IgD-negative memory B cell (primary cell): ENCODE measurements around the gene PTP4A2. TPM values are rescaled to one million over a fixed set of nuclear protein-coding genes. Genes with fewer than 3 reads are reported as not detected.

Experiments
- H3K27ac Mint-ChIP-seq, 3 donors: one replicate each; pipeline ENCODE4 v1.8.0; 2020 to 2022; ENCODE audit warnings: mild to moderate bottlenecking in 3 of 3, mixed read lengths in 3 of 3, moderate library complexity in 1 of 3
- H3K27me3 Mint-ChIP-seq: one replicate; pipeline ENCODE4 v1.8.0; 2021; ENCODE audit warnings: mixed read lengths
- H3K36me3 Mint-ChIP-seq: one replicate; pipeline ENCODE4 v1.8.0; 2020; ENCODE audit warnings: mild to moderate bottlenecking, mixed read lengths
- H3K4me1 Mint-ChIP-seq, 3 donors: one replicate each; pipeline ENCODE4 v1.8.0; 2020 to 2022; ENCODE audit warnings: mixed read lengths in 3 of 3, mild to moderate bottlenecking in 1 of 3
- H3K4me3 Mint-ChIP-seq, 4 donors: one replicate each; pipeline ENCODE4 v1.8.0; 2020 to 2022; ENCODE audit warnings: mild to moderate bottlenecking in 4 of 4, mixed read lengths in 4 of 4, moderate library complexity in 3 of 4
- H3K9me3 Mint-ChIP-seq, 3 donors: one replicate each; pipeline ENCODE4 v1.8.0; 2020 to 2021; ENCODE audit warnings: mixed read lengths in 3 of 3, mild to moderate bottlenecking in 1 of 3
- polyA plus RNA-seq: library from polyadenylated mRNA; unstranded; fragments of 300-500 nt; fragmentation: Illumina TruSeq; gene quantifications from one replicate; pipeline ENCODE4 v1.2.3, GENCODE V29; 2021

PTP4A2 gene
- polyA plus RNA-seq, 1 donor from 2014 or later, result 216 TPM

- H3K27ac Mint-ChIP-seq, result peak overlapping the region; percentile 55 to 80 (median 74)
These were observed 17.2 kb downstream of the PTP4A2 start for GRCh38 chr1:31920956-31921355.

GRCh38 chr1:31919591-31919990 is 18.6 kb downstream of the PTP4A2 start:
- Mint-ChIP-seq H3K4me1 (peaks cover 36 to 45% (median 42%) of the 10 kb centered on the region in 3 donors), H3K27ac (peak overlapping the region in 2 of 3 donors; percentile 22 to 67), H3K36me3 (peaks cover 7% of the 10 kb centered on the region), H3K9me3 (peaks cover 0 to 3% (median 0%) of the 10 kb centered on the region in 3 donors), H3K4me3 (peak overlapping the region in 2 of 4 donors; percentile 60), H3K27me3 (no peaks in the 10 kb centered on the region)

More at GRCh38 chr1:31920956-31921355, 17.2 kb downstream of the PTP4A2 start:
- Mint-ChIP-seq H3K4me1 (peaks cover 45 to 49% (median 48%) of the 10 kb centered on the region in 3 donors), H3K36me3 (peaks cover 7% of the 10 kb centered on the region), H3K27me3 (no peaks in the 10 kb centered on the region), H3K4me3 (peak overlapping the region in 2 of 4 donors; percentile 18 to 94), H3K9me3 (peaks cover 0 to 3% (median 0%) of the 10 kb centered on the region in 3 donors)

GRCh38 chr1:31915438-31915837 is 22.7 kb downstream of the PTP4A2 start:
- no peak overlapping the region for H3K27ac Mint-ChIP-seq
- H3K36me3 Mint-ChIP-seq, result peaks cover 9% of the 10 kb centered on the region
- H3K4me3 Mint-ChIP-seq, result no peak overlapping the region
- peaks cover 0 to 3% (median 0%) of the 10 kb centered on the region in 3 donors for H3K9me3 Mint-ChIP-seq
- H3K27me3 Mint-ChIP-seq, result no peaks in the 10 kb centered on the region
- H3K4me1 Mint-ChIP-seq, result peaks cover 50 to 53% (median 51%) of the 10 kb centered on the region in 3 donors

GRCh38 chr1:31913968-31914367 is 24.2 kb downstream of the PTP4A2 start:
- Mint-ChIP-seq H3K4me3 (peak overlapping the region in 1 of 4 donors; percentile 84), H3K27me3 (no peaks in the 10 kb centered on the region), H3K36me3 (peaks cover 6% of the 10 kb centered on the region), H3K27ac (peak overlapping the region in 1 of 3 donors; percentile 67), H3K4me1 (peaks cover 48 to 53% (median 50%) of the 10 kb centered on the region in 3 donors), H3K9me3 (no peaks in the 10 kb centered on the region)

GRCh38 chr1:31912839-31913239 is 25.3 kb downstream of the PTP4A2 start:
- H3K27ac Mint-ChIP-seq, result peak overlapping the region; percentile 26 to 55 (median 39)
- no peaks in the 10 kb centered on the region for H3K27me3 Mint-ChIP-seq
- peaks cover 42 to 47% (median 43%) of the 10 kb centered on the region in 3 donors for H3K4me1 Mint-ChIP-seq
- H3K4me3 Mint-ChIP-seq, result peak overlapping the region in 3 of 4 donors; percentile 7 to 34 (median 16)
- peaks cover 6% of the 10 kb centered on the region for H3K36me3 Mint-ChIP-seq
- H3K9me3 Mint-ChIP-seq, result no peaks in the 10 kb centered on the region

GRCh38 chr1:31911994-31912780 is 26.0 kb downstream of the PTP4A2 start:
- Mint-ChIP-seq H3K4me3 (peak overlapping the region in 2 of 4 donors; percentile 16 to 34), H3K9me3 (no peaks in the 10 kb centered on the region), H3K27ac (peak overlapping the region in 1 of 3 donors; percentile 55), H3K27me3 (no peaks in the 10 kb centered on the region), H3K36me3 (peaks cover 6% of the 10 kb centered on the region), H3K4me1 (peaks cover 42 to 48% (median 43%) of the 10 kb centered on the region in 3 donors)

GRCh38 chr1:31910933-31911332 is 27.2 kb downstream of the PTP4A2 start:
- no peaks in the 10 kb centered on the region for H3K9me3 Mint-ChIP-seq
- no peak overlapping the region for H3K27ac Mint-ChIP-seq
- H3K27me3 Mint-ChIP-seq, result no peaks in the 10 kb centered on the region
- H3K36me3 Mint-ChIP-seq, result peaks cover 5% of the 10 kb centered on the region
- peak overlapping the region in 1 of 4 donors; percentile 33 for H3K4me3 Mint-ChIP-seq
- H3K4me1 Mint-ChIP-seq, result peaks cover 37 to 42% (median 38%) of the 10 kb centered on the region in 3 donors

- H3K27ac Mint-ChIP-seq, result no peak overlapping the region
- H3K4me1 Mint-ChIP-seq, result peaks cover 37 to 52% (median 40%) of the 10 kb centered on the region in 3 donors
- H3K4me3 Mint-ChIP-seq, result no peak overlapping the region
- H3K9me3 Mint-ChIP-seq, result no peaks in the 10 kb centered on the region
- no peaks in the 10 kb centered on the region for H3K27me3 Mint-ChIP-seq
- H3K36me3 Mint-ChIP-seq, result peaks cover 5% of the 10 kb centered on the region
These were observed 28.5 kb downstream of the PTP4A2 start for GRCh38 chr1:31909691-31910090.

- Mint-ChIP-seq H3K4me3 (no peak overlapping the region), H3K36me3 (no peaks in the 10 kb centered on the region), H3K27ac (no peak overlapping the region), H3K9me3 (peaks cover 0 to 5% (median 3%) of the 10 kb centered on the region in 3 donors), H3K27me3 (no peaks in the 10 kb centered on the region), H3K4me1 (peaks cover 23 to 41% (median 30%) of the 10 kb centered on the region in 3 donors)
These were observed 31.6 kb downstream of the PTP4A2 start for GRCh38 chr1:31906557-31906956.

GRCh38 chr1:31905681-31906080 is 32.5 kb downstream of the PTP4A2 start:
- H3K4me1 Mint-ChIP-seq, result peaks cover 16 to 38% (median 30%) of the 10 kb centered on the region in 3 donors
- H3K4me3 Mint-ChIP-seq, result no peak overlapping the region
- peak overlapping the region in 1 of 3 donors; percentile 50 for H3K27ac Mint-ChIP-seq
- no peaks in the 10 kb centered on the region for H3K36me3 Mint-ChIP-seq
- H3K27me3 Mint-ChIP-seq, result no peaks in the 10 kb centered on the region
- peaks cover 0 to 5% (median 3%) of the 10 kb centered on the region in 3 donors for H3K9me3 Mint-ChIP-seq

GRCh38 chr1:31905093-31905509 is 33.1 kb downstream of the PTP4A2 start:
- H3K27me3 Mint-ChIP-seq, result no peaks in the 10 kb centered on the region
- peaks cover 15 to 38% (median 31%) of the 10 kb centered on the region in 3 donors for H3K4me1 Mint-ChIP-seq
- H3K4me3 Mint-ChIP-seq, result no peak overlapping the region
- H3K36me3 Mint-ChIP-seq, result no peaks in the 10 kb centered on the region
- peak overlapping the region in 2 of 3 donors; percentile 77 to 82 for H3K27ac Mint-ChIP-seq
- peaks cover 0 to 5% (median 3%) of the 10 kb centered on the region in 3 donors for H3K9me3 Mint-ChIP-seq

GRCh38 chr1:31904339-31905092 is 33.7 kb downstream of the PTP4A2 start:
- Mint-ChIP-seq H3K4me1 (peaks cover 15 to 35% (median 31%) of the 10 kb centered on the region in 3 donors), H3K4me3 (no peak overlapping the region), H3K27me3 (no peaks in the 10 kb centered on the region), H3K9me3 (peaks cover 0 to 5% (median 3%) of the 10 kb centered on the region in 3 donors), H3K27ac (peak overlapping the region in 2 of 3 donors; percentile 77 to 82), H3K36me3 (no peaks in the 10 kb centered on the region)

- H3K36me3 Mint-ChIP-seq, result peaks cover 2% of the 10 kb centered on the region
- H3K9me3 Mint-ChIP-seq, result peaks cover 0 to 5% (median 3%) of the 10 kb centered on the region in 3 donors
- peak overlapping the region in 3 of 4 donors; percentile 6 to 87 (median 78) for H3K4me3 Mint-ChIP-seq
- peak overlapping the region in 2 of 3 donors; percentile 61 to 81 for H3K27ac Mint-ChIP-seq
- no peaks in the 10 kb centered on the region for H3K27me3 Mint-ChIP-seq
- peaks cover 23 to 35% (median 31%) of the 10 kb centered on the region in 3 donors for H3K4me1 Mint-ChIP-seq
These were observed 35.7 kb downstream of the PTP4A2 start for GRCh38 chr1:31902510-31902860.

GRCh38 chr1:31901838-31902509 is 36.2 kb downstream of the PTP4A2 start:
- Mint-ChIP-seq H3K27ac (peak overlapping the region; percentile 59 to 81 (median 61)), H3K36me3 (peaks cover 2% of the 10 kb centered on the region), H3K4me3 (peak overlapping the region in 3 of 4 donors; percentile 6 to 87 (median 78)), H3K4me1 (peaks cover 23 to 35% (median 31%) of the 10 kb centered on the region in 3 donors), H3K27me3 (no peaks in the 10 kb centered on the region), H3K9me3 (peaks cover 0 to 5% (median 3%) of the 10 kb centered on the region in 3 donors)
